GM21526 (cell line): ENCODE measurements around the gene ADAM8.

ENCODE experiments used
- ATAC-seq: cut with Tn5 transposase; IDR thresholded peaks from one replicate; pipeline ENCODE4 v1.9.1; 2021; ENCODE audit warnings: moderate library complexity; ENCODE audit not compliant: unreplicated experiment, low FRiP score

The ADAM8 gene

GRCh38 chr10:133283931-133284330 is 7.3 kb upstream of the ADAM8 start:
- no peak for ATAC-seq

GRCh38 chr10:133282846-133283390 is 6.2 kb upstream of the ADAM8 start:
- no peak for ATAC-seq

- no peak for ATAC-seq
Measured at GRCh38 chr10:133281628-133282372, 5.1 kb upstream of the ADAM8 start.

- ATAC-seq = no peak
Measured at GRCh38 chr10:133281084-133281483, 4.4 kb upstream of the ADAM8 start.

GRCh38 chr10:133280391-133281059 is 3.9 kb upstream of the ADAM8 start:
- no peak for ATAC-seq

- ATAC-seq = no peak
Measured at GRCh38 chr10:133279326-133280226, 2.9 kb upstream of the ADAM8 start.

- ATAC-seq = peak; percentile 28
Measured at GRCh38 chr10:133278577-133279265, 2.1 kb upstream of the ADAM8 start.

- no peak for ATAC-seq
Measured at GRCh38 chr10:133277993-133278576, 1.4 kb upstream of the ADAM8 start.

- ATAC-seq = no peak
Measured at GRCh38 chr10:133277277-133277992, 767 bp upstream of the ADAM8 start.

GRCh38 chr10:133276100-133276434 is 601 bp downstream of the ADAM8 start:
- ATAC-seq = no peak

- peak; percentile 39 for ATAC-seq
Measured at GRCh38 chr10:133275684-133276092, 980 bp downstream of the ADAM8 start.

GRCh38 chr10:133274751-133275683 is 1.7 kb downstream of the ADAM8 start:
- ATAC-seq = peak; percentile 45

GRCh38 chr10:133273534-133274143 is 3.0 kb downstream of the ADAM8 start:
- ATAC-seq = no peak

GRCh38 chr10:133272964-133273420 is 3.7 kb downstream of the ADAM8 start:
- ATAC-seq = no peak

- ATAC-seq = no peak
Measured at GRCh38 chr10:133272301-133272963, 4.2 kb downstream of the ADAM8 start.

- ATAC-seq = no peak
Measured at GRCh38 chr10:133271521-133272300, 5.0 kb downstream of the ADAM8 start.
